ENCODE measurements around the gene BCAS3.

BCAS3 gene

GRCh38 chr17:61225178-61225882, 547.7 kb downstream of the BCAS3 start:
- TF ChIP-seq ZFP30 (CRISPR knock-in tag; IDR thresholded peaks at IDR 0.05) (no peak), TCF4 (CRISPR knock-in tag; IDR thresholded peaks at IDR 0.05; ENCODE audit: borderline replicate concordance) (peak; percentile 59), POU6F1 (CRISPR knock-in tag; IDR thresholded peaks at IDR 0.05; ENCODE audit: borderline replicate concordance, low read depth) (no peak), ARNTL (CRISPR knock-in tag; IDR thresholded peaks at IDR 0.05; ENCODE audit: borderline replicate concordance, low read depth) (no peak), CREB5 (CRISPR knock-in tag; IDR thresholded peaks at IDR 0.05; ENCODE audit: low read depth) (no peak), GLIS3 (CRISPR knock-in tag; IDR thresholded peaks at IDR 0.05) (no peak), ISL1 (CRISPR knock-in tag; IDR thresholded peaks at IDR 0.05) (peak; percentile 28; the same call in 1 of the 2 replicates), TOX (CRISPR knock-in tag; IDR thresholded peaks at IDR 0.05; ENCODE audit: borderline replicate concordance) (no peak), ESRRG (CRISPR knock-in tag; IDR thresholded peaks at IDR 0.05) (no peak), PATZ1 (CRISPR knock-in tag; IDR thresholded peaks at IDR 0.05; ENCODE audit: borderline replicate concordance) (no peak), ZNF70 (CRISPR knock-in tag; IDR thresholded peaks at IDR 0.05) (no peak), PPARA (CRISPR knock-in tag; IDR thresholded peaks at IDR 0.05; ENCODE audit: borderline replicate concordance) (no peak), ZNF8 (CRISPR knock-in tag; IDR thresholded peaks at IDR 0.05) (0 out of 2 replicates have a peak, but pooled peaks have one; percentile 3)
- ATAC-seq = peak; percentile 66

- TF ChIP-seq SNAI2 (CRISPR knock-in tag; IDR thresholded peaks at IDR 0.05) (no peak), ZC3H10 (CRISPR knock-in tag; IDR thresholded peaks at IDR 0.05) (no peak), CSRNP3 (CRISPR knock-in tag; IDR thresholded peaks at IDR 0.05) (no peak), TSHZ2 (CRISPR knock-in tag; IDR thresholded peaks at IDR 0.05) (no peak), ZNF8 (CRISPR knock-in tag; IDR thresholded peaks at IDR 0.05) (no peak), ZFP30 (CRISPR knock-in tag; IDR thresholded peaks at IDR 0.05) (no peak), OSR1 (CRISPR knock-in tag; IDR thresholded peaks at IDR 0.05) (no peak), TCF4 (CRISPR knock-in tag; IDR thresholded peaks at IDR 0.05; ENCODE audit: borderline replicate concordance) (no peak), ZFP3 (CRISPR knock-in tag; IDR thresholded peaks at IDR 0.05) (no peak)
- ATAC-seq = no peak
Measured at GRCh38 chr17:61227866-61228265, 550.2 kb downstream of the BCAS3 start.

GRCh38 chr17:61230461-61230860, 552.8 kb downstream of the BCAS3 start:
- no peak for ATAC-seq
- TF ChIP-seq BACH2 (CRISPR knock-in tag; IDR thresholded peaks at IDR 0.05; ENCODE audit: borderline replicate concordance) = no peak
- TF ChIP-seq ZFP3 (CRISPR knock-in tag; IDR thresholded peaks at IDR 0.05) = no peak
- no peak for TF ChIP-seq POU6F1 (CRISPR knock-in tag; IDR thresholded peaks at IDR 0.05; ENCODE audit: borderline replicate concordance, low read depth)
